DMS 273 (cell line): ENCODE results near the gene RIOK1.
"Not testable (repeated sequence)": the region's sequence is repeated elsewhere in the genome, so short reads cannot be mapped to it uniquely, and the experiment has no call there.

Source experiments
- DNase-seq: peaks from one replicate; lab custom pipeline; 2025; ENCODE audit not compliant: unreplicated experiment; lab: John Stamatoyannopoulos, UW

The RIOK1 gene

GRCh38 chr6:7439228-7439627, 49.6 kb downstream of the RIOK1 start:
- DNase-seq: no peak

DNA sequence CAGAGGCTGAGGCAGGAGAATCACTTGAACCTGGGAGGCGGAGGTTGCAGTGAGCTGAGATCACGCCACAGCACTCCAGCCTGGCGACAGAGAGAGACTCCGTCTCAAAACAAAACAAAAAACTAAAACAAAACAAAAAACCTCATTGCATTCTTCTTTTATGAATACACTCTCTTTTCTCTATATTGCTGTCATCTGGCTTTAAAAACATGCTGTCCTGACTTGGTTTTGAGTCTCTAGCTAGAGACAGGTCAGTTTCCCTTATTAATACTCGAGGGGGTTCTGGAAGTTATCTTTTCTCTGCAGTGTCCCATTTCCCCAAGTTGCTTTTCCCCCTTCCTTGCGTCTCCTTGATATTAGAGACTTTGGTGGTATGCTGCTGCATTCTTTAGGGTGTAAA, 50.9 kb downstream of the RIOK1 start:
- no peak for DNase-seq

GRCh38 chr6:7441048-7441775, 51.6 kb downstream of the RIOK1 start:
- no peak for DNase-seq

GRCh38 chr6:7442467-7442866, 52.9 kb downstream of the RIOK1 start:
- DNase-seq: no peak

- DNase-seq: no peak
Measured at GRCh38 chr6:7445101-7445500, 55.5 kb downstream of the RIOK1 start.

GRCh38 chr6:7445885-7446461, 56.4 kb downstream of the RIOK1 start:
- DNase-seq: no peak

- no peak for DNase-seq
Measured at GRCh38 chr6:7446619-7447325, 57.2 kb downstream of the RIOK1 start.

GRCh38 chr6:7448232-7448631, 58.6 kb downstream of the RIOK1 start:
- no peak for DNase-seq

GRCh38 chr6:7449018-7449417, 59.4 kb downstream of the RIOK1 start:
- no peak for DNase-seq

DNA sequence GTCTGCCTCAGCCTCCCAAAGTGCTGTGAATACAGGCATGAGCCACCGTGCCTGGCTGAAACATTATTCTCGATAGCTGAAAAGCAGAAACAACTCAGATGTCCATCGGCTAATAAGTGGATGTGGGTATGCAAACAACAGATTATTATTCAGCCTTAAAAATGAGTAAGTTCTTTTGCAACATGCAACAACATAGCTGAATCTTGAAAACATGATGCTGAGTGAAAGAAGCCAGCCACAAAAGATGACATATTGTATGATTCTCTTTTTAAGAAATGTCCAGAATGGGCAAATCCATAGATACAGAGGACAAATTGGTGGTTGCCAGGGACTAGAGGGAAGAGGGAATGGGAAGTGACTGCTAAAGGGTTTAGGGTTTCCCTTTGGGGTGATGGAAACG, 61.7 kb downstream of the RIOK1 start:
- no peak for DNase-seq

DNA sequence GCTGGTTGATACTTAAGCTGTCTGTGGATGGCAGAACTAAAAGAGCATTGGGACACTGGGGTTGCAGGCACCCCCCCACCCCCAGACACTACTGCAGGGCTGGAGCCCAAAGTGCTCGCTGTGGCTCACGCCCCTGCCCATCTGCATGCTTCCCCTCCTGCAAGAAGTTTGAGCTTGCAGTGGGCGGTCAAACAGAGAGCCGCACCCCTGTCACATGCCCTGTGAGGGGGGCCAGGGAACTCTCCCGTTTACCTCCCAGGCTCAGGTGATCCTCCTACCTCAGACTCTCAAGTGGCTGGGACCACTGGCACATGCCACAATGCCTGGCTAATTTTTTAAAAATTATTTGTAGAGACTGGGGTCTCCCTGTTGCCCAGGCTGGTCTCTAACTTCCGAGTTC, 63.3 kb downstream of the RIOK1 start:
- DNase-seq: no peak

- DNase-seq: no peak
Measured at GRCh38 chr6:7454696-7455358, 65.2 kb downstream of the RIOK1 start.

DNA sequence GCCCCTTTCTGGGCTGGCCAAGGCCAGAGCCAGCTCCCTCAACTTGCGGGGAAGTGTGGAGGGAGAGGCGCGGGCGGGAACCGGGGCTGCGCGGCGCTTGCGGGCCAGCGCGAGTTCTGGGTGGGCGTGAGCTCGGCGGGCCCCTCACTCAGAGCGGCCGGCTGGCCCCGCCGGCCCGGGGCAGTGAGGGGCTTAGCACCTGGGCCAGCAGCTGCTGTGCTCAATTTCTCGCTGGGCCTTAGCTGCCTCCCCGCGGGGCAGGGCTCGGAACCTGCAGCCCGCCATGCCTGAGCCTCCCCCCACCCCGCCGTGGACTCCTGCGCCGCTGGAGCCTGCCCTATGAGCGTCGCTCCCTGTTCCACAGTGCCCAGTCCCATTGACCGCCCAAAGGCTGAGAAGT, 66.7 kb downstream of the RIOK1 start:
- not testable (repeated sequence) for DNase-seq

DNA sequence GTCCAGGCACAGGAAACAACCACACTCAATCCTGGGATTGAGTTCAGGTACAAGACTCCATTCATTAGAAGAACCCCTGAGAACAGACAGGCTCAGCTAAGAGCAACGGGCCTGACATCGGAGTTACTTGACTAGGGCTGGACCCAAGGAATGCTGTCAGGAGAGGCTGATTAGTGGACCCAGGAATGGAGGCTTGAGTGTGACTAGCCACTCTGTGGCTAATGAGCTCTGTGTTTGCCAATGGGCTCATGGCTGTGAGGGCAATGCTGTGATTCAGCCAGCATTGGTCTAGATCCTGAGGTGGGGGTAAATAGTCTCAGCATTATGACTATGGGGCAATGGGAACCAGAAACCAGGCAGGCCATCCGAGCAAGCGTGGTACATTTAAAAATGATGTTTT, 71.8 kb downstream of the RIOK1 start:
- DNase-seq: no peak

- DNase-seq: peak; percentile 72
Measured at GRCh38 chr6:7463785-7464184, 74.2 kb downstream of the RIOK1 start.

DNA sequence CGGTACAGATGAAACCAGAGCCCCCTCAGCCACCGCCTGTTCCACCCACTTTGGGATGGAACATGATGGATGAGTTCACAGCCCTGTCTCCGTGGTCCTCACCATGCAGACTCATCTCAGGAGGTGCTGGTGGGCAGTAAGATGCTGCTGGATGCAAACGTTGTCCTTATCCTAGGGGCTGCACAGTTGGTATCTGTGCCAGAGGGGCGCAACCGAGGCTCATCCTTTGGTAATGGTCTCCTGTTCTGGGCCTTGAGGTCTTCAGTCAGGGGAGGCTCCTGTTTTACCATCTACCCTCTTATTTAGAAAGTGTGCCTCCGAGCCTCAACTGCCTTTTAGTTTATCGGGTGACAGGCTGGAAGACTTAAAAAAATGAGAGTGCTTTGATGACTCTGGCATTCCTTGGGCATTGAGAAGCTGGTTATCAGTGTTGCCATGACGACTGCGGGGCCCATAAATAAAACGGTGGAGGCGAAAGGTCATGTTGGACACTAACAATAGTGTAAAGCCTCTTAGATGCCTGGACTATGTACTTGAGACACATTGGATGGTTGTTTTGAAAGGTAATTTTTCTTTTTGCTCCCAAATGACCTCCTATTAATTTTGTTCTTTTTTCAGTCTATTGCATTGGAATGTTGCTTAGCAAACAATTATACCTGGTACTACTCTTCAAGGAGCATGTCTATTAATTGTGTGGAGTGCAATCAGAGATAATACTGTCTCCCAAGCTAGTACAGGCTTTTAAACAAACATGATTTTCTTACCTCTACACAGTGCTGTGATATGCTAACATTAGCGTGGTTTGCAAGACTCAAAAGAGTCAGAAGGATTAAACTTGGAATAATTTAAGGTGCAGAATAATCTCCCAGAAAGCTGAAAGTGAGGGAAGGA, 77.6 kb downstream of the RIOK1 start:
- DNase-seq: no peak
